DOHH2 (cell line): ENCODE results near the gene TFAP2B.

Source experiments
- CTCF ChIP-seq: fragments of 200-600 bp; sonication (generic); IDR thresholded peaks from one replicate; pipeline ENCODE4 v1.5.1; 2014; ENCODE audit warnings: antibody characterized with exemption, mild to moderate bottlenecking, low read depth, low read length; ENCODE audit not compliant: poor library complexity, severe bottlenecking
- EZH2phosphoT487 ChIP-seq: fragments of 200-600 bp; sonication (generic); IDR thresholded peaks from 2 replicates; pipeline ENCODE4 v1.6.1; 2017; ENCODE audit warnings: borderline replicate concordance, mild to moderate bottlenecking, antibody characterized with exemption, low read length, moderate library complexity, mixed read lengths

- TF ChIP-seq CTCF, result no peak
- TF ChIP-seq EZH2phosphoT487, result no peak
Observed at GRCh38 chr6:50824552-50824951, 5.9 kb downstream of the TFAP2B start.
